ENCODE results near the gene GMDS. TPM values are rescaled to one million over a fixed set of nuclear protein-coding genes. Genes with fewer than 3 reads are reported as not detected.

Gene GMDS
- total RNA-seq, 1 donor from 2014 or later, result 30.2 TPM

GRCh38 chr6:1611322-1611571 is 634.2 kb downstream of the GMDS start:
- H3K4me1 ChIP-seq, result peaks cover 48% of the 10 kb centered on the region
- peak overlapping the region; percentile 79 for H3K27ac ChIP-seq

GRCh38 chr6:1610497-1611321 is 634.7 kb downstream of the GMDS start:
- H3K27ac ChIP-seq, result peak overlapping the region; percentile 79
- peaks cover 48% of the 10 kb centered on the region for H3K4me1 ChIP-seq
- intact Hi-C loops (cut with DNase I), result loop anchor here (5.0 to 10.0 kb wide), 2 partner anchors 304 to 492 kb away; no protein-coding TSS in a partner anchor
- H3K9me3 ChIP-seq, result no peaks in the 10 kb centered on the region
- peaks cover 37% of the 10 kb centered on the region for H3K27me3 ChIP-seq
- H3K36me3 ChIP-seq, result no peaks in the 10 kb centered on the region
- no peak for DNase-seq (ENCODE audit: extremely low spot score in 2 of 2)
- H3K4me3 ChIP-seq, result peak overlapping the region; percentile 59 to 72
- TF ChIP-seq, protein P1, sequence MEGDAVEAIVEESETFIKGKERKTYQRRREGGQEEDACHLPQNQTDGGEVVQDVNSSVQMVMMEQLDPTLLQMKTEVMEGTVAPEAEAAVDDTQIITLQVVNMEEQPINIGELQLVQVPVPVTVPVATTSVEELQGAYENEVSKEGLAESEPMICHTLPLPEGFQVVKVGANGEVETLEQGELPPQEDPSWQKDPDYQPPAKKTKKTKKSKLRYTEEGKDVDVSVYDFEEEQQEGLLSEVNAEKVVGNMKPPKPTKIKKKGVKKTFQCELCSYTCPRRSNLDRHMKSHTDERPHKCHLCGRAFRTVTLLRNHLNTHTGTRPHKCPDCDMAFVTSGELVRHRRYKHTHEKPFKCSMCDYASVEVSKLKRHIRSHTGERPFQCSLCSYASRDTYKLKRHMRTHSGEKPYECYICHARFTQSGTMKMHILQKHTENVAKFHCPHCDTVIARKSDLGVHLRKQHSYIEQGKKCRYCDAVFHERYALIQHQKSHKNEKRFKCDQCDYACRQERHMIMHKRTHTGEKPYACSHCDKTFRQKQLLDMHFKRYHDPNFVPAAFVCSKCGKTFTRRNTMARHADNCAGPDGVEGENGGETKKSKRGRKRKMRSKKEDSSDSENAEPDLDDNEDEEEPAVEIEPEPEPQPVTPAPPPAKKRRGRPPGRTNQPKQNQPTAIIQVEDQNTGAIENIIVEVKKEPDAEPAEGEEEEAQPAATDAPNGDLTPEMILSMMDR (IDR thresholded peaks at IDR 0.05), result no peak
- TF ChIP-seq POLR2A (IDR thresholded peaks at IDR 0.05), result no peak
- no peak for TF ChIP-seq POLR2AphosphoS5 (IDR thresholded peaks at IDR 0.05; ENCODE audit: insufficient read depth in 1 of 2, low read depth in 1 of 2)

More at GRCh38 chr6:1611322-1611571, 634.2 kb downstream of the GMDS start:
- intact Hi-C loops (cut with DNase I), result loop anchor here (5.0 to 10.0 kb wide), 2 partner anchors 304 to 491 kb away; no protein-coding TSS in a partner anchor
- H3K36me3 ChIP-seq, result no peaks in the 10 kb centered on the region
- TF ChIP-seq, protein P1 (IDR thresholded peaks at IDR 0.05), result no peak
- TF ChIP-seq POLR2AphosphoS5 (IDR thresholded peaks at IDR 0.05; ENCODE audit: insufficient read depth in 1 of 2, low read depth in 1 of 2) (no peak), POLR2A (IDR thresholded peaks at IDR 0.05) (no peak)
- no peaks in the 10 kb centered on the region for H3K9me3 ChIP-seq
- H3K27me3 ChIP-seq, result peaks cover 32% of the 10 kb centered on the region
- no peak for DNase-seq (ENCODE audit: extremely low spot score in 2 of 2)
- peak overlapping the region; percentile 59 to 72 for H3K4me3 ChIP-seq

DNA sequence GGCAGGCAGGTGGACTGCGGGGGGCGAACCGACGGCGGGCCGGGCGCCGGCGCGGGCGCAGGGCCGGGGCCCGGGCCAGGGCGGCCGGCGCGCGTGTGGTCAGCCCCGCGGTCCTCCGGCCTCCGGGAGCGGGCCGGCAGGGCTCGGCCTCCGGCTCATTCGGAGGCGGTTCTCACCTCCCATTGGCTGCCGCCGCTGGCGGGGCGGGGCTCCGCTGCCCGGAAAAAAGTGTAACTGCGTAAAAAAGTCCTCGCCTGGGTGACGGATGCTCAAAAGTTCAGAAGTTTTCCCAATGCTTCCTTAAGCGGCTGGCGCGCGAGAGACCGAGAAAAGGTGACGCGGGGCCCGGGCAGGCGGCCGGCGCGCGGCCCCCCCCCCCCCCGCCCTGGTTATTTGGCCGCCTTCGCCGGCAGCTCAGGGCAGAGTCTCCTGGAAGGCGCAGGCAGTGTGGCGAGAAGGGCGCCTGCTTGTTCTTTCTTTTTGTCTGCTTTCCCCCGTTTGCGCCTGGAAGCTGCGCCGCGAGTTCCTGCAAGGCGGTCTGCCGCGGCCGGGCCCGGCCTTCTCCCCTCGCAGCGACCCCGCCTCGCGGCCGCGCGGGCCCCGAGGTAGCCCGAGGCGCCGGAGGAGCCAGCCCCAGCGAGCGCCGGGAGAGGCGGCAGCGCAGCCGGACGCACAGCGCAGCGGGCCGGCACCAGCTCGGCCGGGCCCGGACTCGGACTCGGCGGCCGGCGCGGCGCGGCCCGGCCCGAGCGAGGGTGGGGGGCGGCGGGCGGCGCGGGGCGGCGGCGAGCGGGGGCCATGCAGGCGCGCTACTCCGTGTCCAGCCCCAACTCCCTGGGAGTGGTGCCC is 635.5 kb downstream of the GMDS start, which contains the start of gene FOXC1:
TSS of gene FOXC1 (plus strand) at position 268 of the 849 bp plus-strand sequence. CDS start at position 799, 531 bp downstream.
- DNase-seq (ENCODE audit: extremely low spot score in 2 of 2), result no peak
- intact Hi-C loops (cut with DNase I), result loop anchor here (5.0 to 10.0 kb wide), 7 partner anchors 77 to 1157 kb away; partner anchors contain the start of gene WRNIP1
- Histone ChIP-seq H3K4me1 (peaks cover 56% of the 10 kb centered on the region), H3K27ac (peak within 1 kb of the TSS; percentile 79), H3K4me3 (peak within 1 kb of the TSS; percentile 59 to 72), H3K27me3 (peaks cover 39% of the 10 kb centered on the region), H3K9me3 (no peaks in the 10 kb centered on the region), H3K36me3 (no peaks in the 10 kb centered on the region)
- TF ChIP-seq POLR2AphosphoS5 (IDR thresholded peaks at IDR 0.05; ENCODE audit: insufficient read depth in 1 of 2, low read depth in 1 of 2), result peak; percentile 54 to 61
- TF ChIP-seq, protein P1 (IDR thresholded peaks at IDR 0.05), result no peak

GRCh38 chr6:1609041-1609647 is 636.3 kb downstream of the GMDS start:
- Histone ChIP-seq H3K9me3 (no peaks in the 10 kb centered on the region), H3K4me1 (peaks cover 56% of the 10 kb centered on the region), H3K27ac (peak overlapping the region; percentile 71), H3K27me3 (peaks cover 32% of the 10 kb centered on the region), H3K36me3 (no peaks in the 10 kb centered on the region), H3K4me3 (peak overlapping the region; percentile 59 to 72)
- no peak for DNase-seq (ENCODE audit: extremely low spot score in 2 of 2)
- TF ChIP-seq POLR2A (IDR thresholded peaks at IDR 0.05) (no peak), POLR2AphosphoS5 (IDR thresholded peaks at IDR 0.05; ENCODE audit: insufficient read depth in 1 of 2, low read depth in 1 of 2) (no peak)
- TF ChIP-seq, protein P1 (IDR thresholded peaks at IDR 0.05), result no peak
- intact Hi-C loops (cut with DNase I), result loop anchor here (5.0 to 10.0 kb wide), 5 partner anchors 78 to 1158 kb away; partner anchors contain the start of gene WRNIP1

Data from vagina (tissue), 2 donors.